Left ventricle myocardium superior (tissue), 1 donor: Measurements from ENCODE around the gene CLIP4. TPM values are rescaled to one million over a fixed set of nuclear protein-coding genes. Genes with fewer than 3 reads are reported as not detected.
"Not testable (repeated sequence)": the region's sequence is repeated elsewhere in the genome, so short reads cannot be mapped to it uniquely, and the experiment has no call there.

Experiments used
- ATAC-seq: fragments of 200-7000 bp; cut with Tn5 transposase; one replicate; pipeline ENCODE4 v1.9.1; 2020; ENCODE audit warnings: mild to moderate bottlenecking, moderate library complexity
- DNase-seq: peaks from one replicate; pipeline ENCODE4 v3.0.0-alpha.2; 2020
- intact Hi-C: fragments of 100-400 bp; cut with micrococcal nuclease; formaldehyde crosslinking; loops from one replicate; pipeline ENCODE4 v1.11.0; 2022
- total RNA-seq: library from RNA; stranded (reverse); fragmentation: NEBNext Ultra II Directional; extraction: Animal tissue kit (Norgen Biotek cat#: 25700); gene quantifications from one replicate; pipeline ENCODE4 v1.2.1, GENCODE V29; 2021
- donor health status: DM: no; HTN: yes; CAD: no; lungs with severe emphysema.

CLIP4 gene
- total RNA-seq, 1 donor from 2014 or later, result 31.4 TPM

- intact Hi-C loops, DNase-seq, ATAC-seq: not testable (repeated sequence)
Measured at GRCh38 chr2:29090311-29090710, 24.9 kb upstream of the CLIP4 start.

GRCh38 chr2:29096969-29097368, 18.2 kb upstream of the CLIP4 start:
- intact Hi-C loops, result no loop called here
- no peak for ATAC-seq
- DNase-seq, result no peak

GRCh38 chr2:29097569-29097968, 17.6 kb upstream of the CLIP4 start:
- intact Hi-C loops, result no loop called here
- DNase-seq (no peak), ATAC-seq (no peak)

GRCh38 chr2:29100564-29100963, 14.7 kb upstream of the CLIP4 start:
- intact Hi-C loops, result no loop called here

GRCh38 chr2:29104688-29105087, 10.5 kb upstream of the CLIP4 start:
- no peak for DNase-seq
- ATAC-seq, result no peak
- intact Hi-C loops, result no loop called here

More at GRCh38 chr2:29100564-29100963, 14.7 kb upstream of the CLIP4 start:
- ATAC-seq (no peak), DNase-seq (no peak)

GRCh38 chr2:29105375-29105774, 9.8 kb upstream of the CLIP4 start:
- no peak for ATAC-seq
- intact Hi-C loops, result no loop called here

GRCh38 chr2:29106256-29106655, 9.0 kb upstream of the CLIP4 start:
- intact Hi-C loops, result no loop called here
- DNase-seq, result no peak
- no peak for ATAC-seq

More at GRCh38 chr2:29105375-29105774, 9.8 kb upstream of the CLIP4 start:
- no peak for DNase-seq

- ATAC-seq (no peak), DNase-seq (no peak)
- intact Hi-C loops, result no loop called here
Measured at GRCh38 chr2:29106980-29107388, 8.2 kb upstream of the CLIP4 start.

GRCh38 chr2:29107547-29107946, 7.7 kb upstream of the CLIP4 start:
- intact Hi-C loops, ATAC-seq, DNase-seq: not testable (repeated sequence)

GRCh38 chr2:29108225-29108624, 7.0 kb upstream of the CLIP4 start:
- ATAC-seq, result peak; percentile 52
- DNase-seq, result peak; percentile 40
- intact Hi-C loops, result no loop called here

- no peak for ATAC-seq
- intact Hi-C loops, result no loop called here
- no peak for DNase-seq
Measured at GRCh38 chr2:29109246-29109645, 6.0 kb upstream of the CLIP4 start.

GRCh38 chr2:29110916-29111535, 4.2 kb upstream of the CLIP4 start:
- DNase-seq, result no peak
- ATAC-seq, result no peak
- intact Hi-C loops, result no loop called here

GRCh38 chr2:29112379-29112778, 2.8 kb upstream of the CLIP4 start:
- intact Hi-C loops, result no loop called here
- no peak for ATAC-seq
- DNase-seq, result no peak

- intact Hi-C loops, result no loop called here
- no peak for DNase-seq
- ATAC-seq, result no peak
Measured at GRCh38 chr2:29113027-29113686, 2.1 kb upstream of the CLIP4 start.

- intact Hi-C loops, result no loop called here
- DNase-seq (peak; percentile 58), ATAC-seq (peak; percentile 49)
Measured at GRCh38 chr2:29113891-29114321, 1.3 kb upstream of the CLIP4 start.

GRCh38 chr2:29114586-29114945, 649 bp upstream of the CLIP4 start:
- no peak for DNase-seq
- intact Hi-C loops, result no loop called here
- ATAC-seq, result peak; percentile 2

- ATAC-seq (peak; percentile 30), DNase-seq (peak; percentile 73)
- intact Hi-C loops, result no loop called here
Measured at GRCh38 chr2:29115797-29116781, 874 bp downstream of the CLIP4 start.

GRCh38 chr2:29117636-29118303, 2.6 kb downstream of the CLIP4 start:
- no peak for ATAC-seq
- DNase-seq, result no peak
- intact Hi-C loops, result no loop called here

GRCh38 chr2:29119211-29119610, 4.0 kb downstream of the CLIP4 start:
- no peak for ATAC-seq
- DNase-seq, result no peak
- intact Hi-C loops, result no loop called here
